ENCODE data around the gene NLGN3. TPM values are rescaled to one million over a fixed set of nuclear protein-coding genes. Genes with fewer than 3 reads are reported as not detected.

Gene NLGN3
- total RNA-seq, 1 donor from 2014 or later = under 0.01 TPM

DNA sequence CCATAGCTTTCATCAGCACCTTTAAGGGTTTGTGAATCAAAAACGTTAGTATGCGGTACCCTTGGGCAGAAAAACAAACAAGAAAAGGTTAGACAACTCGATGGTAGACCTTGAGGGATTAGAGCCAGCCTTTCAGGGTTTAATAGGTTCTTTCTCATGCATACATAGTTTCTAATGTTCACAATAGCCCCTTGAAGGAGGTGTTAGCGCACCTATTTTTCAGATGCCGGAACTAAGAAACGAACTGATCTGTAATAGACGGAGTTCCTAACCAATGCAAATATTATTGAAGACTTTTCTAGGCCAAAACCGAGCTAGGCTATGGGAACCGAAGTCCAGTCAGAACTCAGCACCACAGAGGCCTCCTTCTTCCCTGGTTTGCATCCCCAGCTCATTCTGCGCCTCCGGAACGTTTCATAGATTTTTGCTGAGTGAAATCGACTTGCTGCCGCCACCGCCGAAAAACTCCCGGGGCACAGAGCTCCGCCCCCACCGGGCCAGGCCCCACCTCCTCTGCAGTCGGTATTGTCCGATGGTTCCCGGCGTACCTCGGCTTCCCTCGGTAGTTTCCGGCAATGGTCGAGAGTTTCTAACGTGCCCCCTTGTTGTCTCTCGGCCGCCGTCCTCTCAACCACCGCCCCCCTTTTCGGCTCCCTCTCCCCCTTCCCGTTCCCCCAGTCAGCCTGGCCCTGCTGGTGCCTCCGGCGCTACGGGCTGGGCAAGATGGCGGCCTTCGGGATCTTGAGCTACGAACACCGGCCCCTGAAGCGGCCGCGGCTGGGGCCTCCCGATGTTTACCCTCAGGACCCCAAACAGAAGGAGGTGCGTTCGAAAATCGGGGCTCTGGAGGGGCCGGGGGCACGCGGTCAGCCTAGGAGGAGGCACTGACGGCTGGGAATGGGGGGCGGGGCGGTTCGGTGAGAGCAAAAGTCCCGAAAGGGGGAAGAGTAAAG lies 26.3 kb upstream of the NLGN3 start, which contains the start of gene MED12:
Gene MED12, plus strand, starts transcription at position 565 of the 953 bp plus-strand sequence. Its CDS starts 159 bp downstream, at position 724.
- DNase-seq (ENCODE audit: low read depth in 2 of 2) = peak; percentile 72 to 76

DNA sequence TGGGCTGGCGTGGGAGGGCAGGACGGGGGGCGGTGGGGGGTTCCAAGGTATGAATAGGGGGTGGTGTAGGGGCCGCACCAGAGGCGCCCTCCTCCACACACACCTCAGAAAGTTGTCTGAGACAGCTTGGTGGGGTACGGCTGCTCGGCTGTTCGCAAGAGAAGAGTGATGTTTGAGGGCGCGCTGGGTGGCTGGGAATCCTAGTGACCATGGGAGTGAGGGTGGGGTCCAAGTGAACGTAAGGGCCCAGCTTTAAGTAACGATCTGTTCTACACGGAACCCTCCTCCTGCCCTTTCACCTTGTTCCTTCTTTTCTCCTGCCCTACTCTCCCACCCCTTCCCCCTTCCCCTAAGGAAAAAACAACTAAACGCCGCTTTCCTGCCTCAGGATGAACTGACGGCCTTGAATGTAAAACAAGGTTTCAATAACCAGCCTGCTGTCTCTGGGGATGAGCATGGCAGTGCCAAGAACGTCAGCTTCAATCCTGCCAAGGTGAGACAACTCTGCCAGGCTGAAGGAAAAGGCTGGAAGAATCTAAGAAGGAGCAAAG lies 25.6 kb upstream of the NLGN3 start:
- DNase-seq (ENCODE audit: low read depth in 2 of 2) = peak; percentile 15 to 19

DNA sequence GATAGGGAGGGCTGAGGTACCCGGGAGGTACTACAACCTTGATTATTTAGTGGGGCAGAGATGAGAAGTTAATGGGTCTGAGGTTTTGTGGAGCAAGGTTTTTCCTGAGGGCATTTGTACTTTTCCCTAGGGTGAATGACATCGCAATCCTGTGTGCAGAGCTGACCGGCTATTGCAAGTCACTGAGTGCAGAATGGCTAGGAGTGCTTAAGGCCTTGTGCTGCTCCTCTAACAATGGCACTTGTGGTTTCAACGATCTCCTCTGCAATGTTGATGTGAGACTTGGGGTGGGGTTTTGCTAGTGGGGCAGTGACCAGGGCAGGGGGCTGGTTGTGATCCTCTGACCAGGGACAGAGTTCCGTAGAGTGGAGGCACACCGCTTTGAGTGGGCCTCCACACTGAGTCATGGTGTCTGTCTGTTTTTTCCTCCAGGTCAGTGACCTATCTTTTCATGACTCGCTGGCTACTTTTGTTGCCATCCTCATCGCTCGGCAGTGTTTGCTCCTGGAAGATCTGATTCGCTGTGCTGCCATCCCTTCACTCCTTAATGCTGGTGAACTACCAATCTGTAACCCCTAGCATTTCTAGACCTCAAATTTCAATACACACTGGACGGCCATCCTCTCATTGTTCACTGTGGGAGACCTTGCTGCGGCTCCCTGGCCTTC lies 16.3 kb upstream of the NLGN3 start:
- peak in 1 of 2 donors; percentile 17 for DNase-seq (ENCODE audit: low read depth in 2 of 2)

DNA sequence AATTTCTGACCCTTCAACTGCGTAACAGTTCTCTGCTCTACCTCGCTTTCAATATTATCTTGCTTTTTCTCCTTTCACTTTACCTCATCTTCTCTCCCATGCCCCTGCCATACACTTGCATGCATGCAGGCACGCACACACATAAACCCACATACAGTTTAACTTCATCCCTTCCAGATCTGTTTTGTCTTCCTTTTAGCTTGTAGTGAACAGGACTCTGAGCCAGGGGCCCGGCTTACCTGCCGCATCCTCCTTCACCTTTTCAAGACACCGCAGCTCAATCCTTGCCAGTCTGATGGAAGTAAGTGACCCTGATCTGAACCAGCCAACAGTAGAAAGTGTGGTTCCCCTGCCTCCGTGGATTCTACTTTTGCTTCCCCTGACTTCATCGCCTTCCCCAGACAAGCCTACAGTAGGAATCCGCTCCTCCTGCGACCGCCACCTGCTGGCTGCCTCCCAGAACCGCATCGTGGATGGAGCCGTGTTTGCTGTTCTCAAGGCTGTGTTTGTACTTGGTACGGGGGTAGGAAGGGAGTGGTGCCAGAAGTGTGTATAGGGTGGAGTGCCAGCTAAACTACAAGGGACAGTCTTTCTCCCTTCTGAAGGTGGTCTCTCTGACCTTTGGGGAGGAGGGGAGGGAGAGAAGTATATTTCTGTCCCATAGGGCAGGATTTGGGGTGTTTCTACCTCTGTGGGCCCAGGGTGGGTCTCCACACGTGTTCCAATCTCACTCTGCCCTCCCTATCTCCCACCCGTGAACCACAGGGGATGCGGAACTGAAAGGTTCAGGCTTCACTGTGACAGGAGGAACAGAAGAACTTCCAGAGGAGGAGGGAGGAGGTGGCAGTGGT lies 15.5 kb upstream of the NLGN3 start:
- DNase-seq (ENCODE audit: low read depth in 2 of 2) = peak; percentile 65 to 70

DNA sequence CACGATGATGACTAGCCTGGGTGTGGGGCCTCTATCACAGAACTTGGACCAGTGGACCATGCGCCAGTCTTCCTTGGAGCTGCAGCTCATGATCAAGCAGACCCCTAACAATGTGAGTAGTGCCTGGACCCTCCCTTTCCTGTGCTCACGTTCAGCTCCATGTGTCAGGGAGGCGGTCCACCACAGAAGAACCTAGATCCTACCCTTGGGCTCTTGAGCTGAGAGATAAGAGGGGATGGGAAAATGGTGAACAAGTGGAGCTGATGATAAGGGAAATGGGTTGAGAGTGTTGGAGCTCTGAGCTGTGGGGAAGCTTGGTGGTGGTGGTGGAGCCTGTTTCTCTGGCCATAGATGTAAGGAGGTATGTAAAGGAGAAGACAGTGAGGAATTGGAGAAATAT lies 13.1 kb upstream of the NLGN3 start:
- DNase-seq (ENCODE audit: low read depth in 2 of 2) = no peak

DNA sequence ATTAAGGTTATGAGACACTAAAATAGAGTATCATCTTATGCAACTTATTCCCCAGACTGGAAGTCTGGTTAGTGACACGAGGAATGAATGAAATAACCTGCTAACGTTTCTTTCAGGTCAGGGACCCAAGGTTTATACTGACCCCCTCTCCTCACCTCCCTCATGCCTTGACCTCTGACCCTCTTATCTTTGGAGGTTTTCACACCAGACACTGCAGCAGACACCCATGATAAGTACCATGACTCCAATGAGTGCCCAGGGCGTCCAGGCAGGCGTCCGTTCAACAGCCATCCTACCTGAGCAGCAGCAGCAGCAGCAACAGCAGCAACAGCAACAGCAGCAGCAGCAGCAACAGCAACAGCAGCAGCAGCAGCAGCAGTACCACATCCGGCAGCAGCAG lies 4.2 kb upstream of the NLGN3 start:
- no peak for DNase-seq (ENCODE audit: low read depth in 2 of 2)

DNA sequence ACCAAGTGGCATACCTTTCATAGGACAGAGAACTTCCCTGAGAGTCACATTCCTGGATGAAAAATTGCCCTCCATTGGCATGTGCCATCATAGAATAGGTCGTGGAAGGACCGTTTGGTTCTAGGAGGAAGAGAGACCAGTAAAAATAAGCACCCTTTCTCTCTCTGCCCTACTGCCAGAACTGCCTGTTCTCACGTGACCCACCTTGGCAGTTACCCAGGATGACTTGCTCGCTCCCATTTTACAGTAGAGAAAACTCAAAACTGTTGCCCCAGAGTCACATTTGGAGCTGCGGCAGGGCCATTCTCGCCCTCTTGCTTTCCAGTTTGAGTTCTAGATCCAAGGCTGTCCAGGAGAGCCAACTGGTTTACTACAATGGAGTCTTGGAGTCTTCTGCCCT lies 1.1 kb upstream of the NLGN3 start:
- DNase-seq (ENCODE audit: low read depth in 2 of 2) = peak in 1 of 2 donors; percentile 14

DNA sequence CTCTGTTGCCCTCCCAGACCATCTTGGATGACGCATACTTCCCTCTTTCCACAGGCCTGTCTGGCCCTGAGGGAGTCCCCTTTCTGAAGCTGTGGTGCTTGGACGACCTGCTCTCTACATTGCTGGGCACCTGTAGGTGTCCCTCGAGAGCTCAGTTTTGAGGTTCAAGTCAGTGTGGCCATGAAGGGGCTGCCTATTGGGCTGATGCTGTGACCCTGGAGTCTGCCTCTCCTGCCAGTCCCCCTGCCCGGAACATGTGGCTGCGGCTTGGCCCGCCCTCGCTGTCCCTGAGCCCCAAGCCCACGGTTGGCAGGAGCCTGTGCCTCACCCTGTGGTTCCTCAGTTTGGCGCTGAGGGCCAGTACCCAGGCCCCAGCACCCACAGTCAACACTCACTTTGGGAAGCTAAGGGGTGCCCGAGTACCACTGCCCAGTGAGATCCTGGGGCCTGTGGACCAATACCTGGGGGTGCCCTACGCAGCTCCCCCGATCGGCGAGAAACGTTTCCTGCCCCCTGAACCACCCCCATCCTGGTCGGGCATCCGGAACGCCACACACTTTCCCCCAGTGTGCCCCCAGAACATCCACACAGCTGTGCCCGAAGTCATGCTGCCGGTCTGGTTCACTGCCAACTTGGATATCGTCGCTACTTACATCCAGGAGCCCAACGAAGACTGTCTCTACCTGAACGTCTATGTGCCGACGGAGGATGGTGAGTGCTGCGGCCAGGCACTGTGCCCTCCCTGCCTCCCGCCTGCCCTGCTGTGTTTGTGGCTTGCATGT lies 3.0 kb downstream of the NLGN3 start:
- no peak for DNase-seq (ENCODE audit: low read depth in 2 of 2)

DNA sequence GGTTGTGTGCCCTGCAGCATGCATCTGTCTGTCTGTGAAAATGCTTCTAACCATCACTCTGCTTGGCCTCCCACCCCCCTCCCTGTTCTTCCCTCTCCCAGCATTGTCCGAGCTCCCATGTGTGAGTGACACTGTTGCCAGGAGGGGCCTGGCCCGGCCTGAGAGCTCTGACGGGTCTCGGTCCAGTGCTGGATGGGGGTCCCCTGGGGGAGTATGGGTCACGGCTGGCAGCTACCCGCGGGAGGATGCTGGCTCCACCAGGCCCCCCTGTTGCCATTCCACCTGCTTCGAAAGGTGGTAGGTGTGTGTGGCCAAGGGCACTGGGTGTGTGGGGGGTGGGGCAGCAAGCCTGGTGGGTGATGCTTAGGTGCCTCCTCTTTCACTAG lies 3.6 kb downstream of the NLGN3 start:
- DNase-seq (ENCODE audit: low read depth in 2 of 2) = no peak

DNA sequence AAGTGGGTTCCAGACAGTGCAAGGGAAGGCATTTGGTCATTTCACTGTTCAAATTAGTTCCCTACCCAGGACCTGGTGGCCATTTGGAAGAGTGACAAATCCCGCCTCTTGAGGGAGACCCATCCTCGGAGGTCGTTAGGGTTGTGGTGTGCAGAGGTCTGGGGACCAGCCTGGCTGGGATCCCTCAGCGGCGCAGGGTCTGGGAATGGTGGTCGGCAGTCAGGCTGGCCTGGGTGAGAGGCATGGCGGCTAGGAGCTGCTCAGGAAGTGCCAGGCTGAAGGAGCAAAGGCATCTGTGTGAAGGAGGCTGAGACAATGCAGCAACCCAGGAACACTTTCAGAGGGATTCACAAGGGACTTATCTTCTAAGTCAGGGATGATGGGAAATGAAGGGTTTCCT lies 6.7 kb downstream of the NLGN3 start:
- DNase-seq (ENCODE audit: low read depth in 2 of 2) = no peak

DNA sequence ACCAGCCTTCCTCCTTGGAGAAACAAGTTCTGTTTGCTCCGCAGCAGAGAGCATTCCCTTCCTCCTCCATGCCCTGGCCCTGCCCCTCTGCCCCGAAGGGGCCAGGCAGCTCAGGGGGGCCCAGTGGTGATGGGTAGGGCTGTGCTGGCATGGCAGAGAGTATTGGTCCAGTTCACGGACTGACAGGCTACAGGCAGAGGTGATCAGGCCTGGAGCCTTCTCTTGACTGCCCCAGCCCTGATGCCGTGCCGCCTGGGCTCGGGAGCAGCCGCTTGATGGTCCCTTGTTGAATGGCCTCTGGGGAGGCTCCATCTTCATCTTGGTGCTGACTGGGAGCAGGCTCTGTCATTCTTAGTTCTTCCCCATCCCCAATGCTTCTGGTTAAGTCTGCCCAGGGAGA lies 9.6 kb downstream of the NLGN3 start:
- DNase-seq (ENCODE audit: low read depth in 2 of 2) = no peak

DNA sequence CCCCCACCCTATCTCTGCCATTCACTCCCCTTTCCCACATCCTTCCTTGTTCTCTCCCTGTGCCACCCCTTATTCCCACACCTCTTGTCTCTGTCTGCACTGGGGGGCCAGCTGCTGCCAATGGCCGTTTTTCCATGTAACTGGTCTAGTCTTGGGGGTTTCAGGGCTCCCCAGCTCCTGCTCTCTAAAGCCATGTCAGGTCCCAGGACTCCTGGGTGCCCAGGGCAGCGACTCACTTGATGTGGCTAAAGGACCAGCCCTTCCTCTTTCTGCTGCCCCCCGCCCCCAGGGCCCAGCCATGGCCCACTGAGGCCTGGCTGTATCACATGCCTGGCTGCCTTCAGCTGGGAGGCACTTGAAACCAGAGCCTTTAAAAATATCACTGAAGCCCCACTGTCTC lies 10.0 kb downstream of the NLGN3 start:
- DNase-seq (ENCODE audit: low read depth in 2 of 2) = no peak

DNA sequence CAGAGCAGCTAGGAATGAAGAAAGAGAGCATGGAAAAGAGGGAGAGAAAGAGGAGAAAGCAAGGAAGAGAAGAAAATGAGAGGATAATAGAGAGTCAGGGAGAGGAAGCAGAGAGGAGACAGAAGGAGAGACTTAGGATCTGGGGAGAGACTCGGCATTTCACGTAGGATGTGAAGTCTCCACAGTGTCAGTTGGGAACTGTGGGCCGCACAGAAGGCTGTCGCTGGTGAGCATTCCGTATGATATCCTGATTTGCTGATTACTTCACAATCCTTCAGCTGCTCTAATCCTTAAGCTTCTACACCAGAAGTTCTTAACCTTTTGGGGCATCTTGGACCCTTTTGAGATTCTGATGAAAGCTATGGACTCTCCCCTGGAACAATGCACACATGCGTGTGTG lies 14.0 kb downstream of the NLGN3 start:
- DNase-seq (ENCODE audit: low read depth in 2 of 2) = no peak

DNA sequence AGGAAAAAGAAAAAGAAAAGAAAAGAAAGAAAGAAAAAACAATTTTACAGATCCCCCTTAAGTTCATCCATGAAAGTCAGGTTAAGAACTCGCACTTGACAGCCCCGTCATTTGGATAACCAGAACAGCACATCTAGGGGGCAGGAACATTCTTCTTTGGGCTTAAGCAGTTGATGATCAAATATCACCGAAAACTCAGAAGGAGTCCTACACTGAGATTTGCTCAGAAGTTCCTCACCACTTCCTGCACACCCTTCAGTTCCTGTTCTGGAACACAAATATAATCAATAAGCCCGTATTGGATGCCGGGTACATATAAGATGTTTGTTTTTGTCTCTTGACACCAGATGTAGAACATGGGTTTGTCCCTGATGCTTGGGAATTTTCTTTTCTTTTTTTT lies 14.7 kb downstream of the NLGN3 start:
- DNase-seq (ENCODE audit: low read depth in 2 of 2) = no peak

DNA sequence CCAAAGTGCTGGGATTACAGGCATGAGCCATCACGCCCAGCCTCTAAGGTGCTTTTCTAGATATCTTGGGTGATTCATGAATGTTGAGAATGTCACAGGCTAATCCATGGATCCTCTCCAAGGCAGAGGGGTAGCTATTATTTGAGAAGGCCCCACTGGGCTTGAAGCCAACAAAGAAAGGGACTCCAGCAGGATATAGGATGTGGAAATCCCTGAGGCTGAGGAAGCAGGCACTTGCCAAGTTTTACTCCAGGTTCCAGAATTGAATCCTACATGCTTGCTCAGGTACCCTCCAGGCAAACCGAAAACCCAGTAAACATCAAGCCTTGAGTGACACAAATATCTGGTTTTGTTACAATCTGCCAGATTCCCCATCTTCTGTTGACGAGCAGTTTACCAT lies 15.8 kb downstream of the NLGN3 start:
- DNase-seq (ENCODE audit: low read depth in 2 of 2) = no peak

DNA sequence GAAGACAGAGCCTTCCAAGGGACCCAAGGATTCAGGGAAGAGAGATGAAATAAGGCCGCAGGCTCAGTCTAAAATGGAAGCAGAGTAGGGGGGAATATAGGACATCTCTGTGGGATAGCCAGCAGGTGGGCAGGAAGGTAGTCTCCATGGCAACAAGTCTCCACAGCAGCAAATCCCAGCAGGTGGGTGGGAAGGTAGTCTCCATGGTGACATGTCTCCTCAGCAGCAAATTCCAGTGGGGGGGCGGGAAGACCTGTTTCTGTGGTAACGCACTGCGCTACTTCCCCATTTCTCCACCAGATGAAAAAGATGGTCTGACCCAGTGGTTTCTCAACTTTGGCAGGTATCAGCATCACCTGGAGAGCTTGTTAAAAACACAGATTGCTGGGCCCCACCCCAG lies 18.3 kb downstream of the NLGN3 start:
- DNase-seq (ENCODE audit: low read depth in 2 of 2) = no peak

DNA sequence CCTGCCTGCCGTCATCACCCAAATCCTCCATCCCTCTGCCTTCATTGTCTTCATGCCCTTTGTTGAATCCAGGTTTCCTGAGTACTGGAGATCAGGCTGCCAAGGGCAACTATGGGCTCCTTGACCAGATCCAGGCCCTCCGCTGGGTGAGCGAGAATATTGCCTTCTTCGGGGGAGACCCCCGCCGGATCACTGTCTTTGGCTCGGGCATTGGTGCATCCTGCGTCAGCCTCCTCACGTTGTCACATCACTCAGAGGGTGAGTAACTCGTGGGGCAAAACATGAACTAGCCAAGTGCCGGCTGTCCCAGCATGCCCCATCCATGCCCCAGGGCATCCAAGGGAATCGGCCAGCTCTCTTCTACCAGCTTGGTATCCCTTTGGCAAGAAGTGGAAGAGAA lies 19.4 kb downstream of the NLGN3 start:
- DNase-seq (ENCODE audit: low read depth in 2 of 2) = no peak

DNA sequence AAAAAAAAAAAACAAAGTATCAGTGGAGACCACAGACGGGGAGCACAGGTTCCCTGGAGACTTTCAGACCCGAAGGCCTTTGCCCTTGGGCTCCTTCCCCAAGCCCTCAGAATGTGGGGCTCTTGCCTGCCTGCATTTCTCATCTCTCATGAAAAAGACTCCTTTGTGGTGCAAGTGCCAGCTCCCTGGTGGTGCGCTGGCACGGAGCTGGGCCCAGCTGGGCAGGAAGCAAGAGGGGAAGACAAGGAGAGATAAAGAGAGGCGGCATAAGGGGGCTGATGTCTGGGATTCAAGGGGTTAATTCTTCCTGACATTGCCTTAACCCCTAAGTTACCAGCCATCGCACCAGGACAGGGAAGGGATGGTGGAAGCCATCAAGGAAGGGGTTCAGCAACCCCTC lies 21.8 kb downstream of the NLGN3 start:
- DNase-seq (ENCODE audit: low read depth in 2 of 2) = no peak

DNA sequence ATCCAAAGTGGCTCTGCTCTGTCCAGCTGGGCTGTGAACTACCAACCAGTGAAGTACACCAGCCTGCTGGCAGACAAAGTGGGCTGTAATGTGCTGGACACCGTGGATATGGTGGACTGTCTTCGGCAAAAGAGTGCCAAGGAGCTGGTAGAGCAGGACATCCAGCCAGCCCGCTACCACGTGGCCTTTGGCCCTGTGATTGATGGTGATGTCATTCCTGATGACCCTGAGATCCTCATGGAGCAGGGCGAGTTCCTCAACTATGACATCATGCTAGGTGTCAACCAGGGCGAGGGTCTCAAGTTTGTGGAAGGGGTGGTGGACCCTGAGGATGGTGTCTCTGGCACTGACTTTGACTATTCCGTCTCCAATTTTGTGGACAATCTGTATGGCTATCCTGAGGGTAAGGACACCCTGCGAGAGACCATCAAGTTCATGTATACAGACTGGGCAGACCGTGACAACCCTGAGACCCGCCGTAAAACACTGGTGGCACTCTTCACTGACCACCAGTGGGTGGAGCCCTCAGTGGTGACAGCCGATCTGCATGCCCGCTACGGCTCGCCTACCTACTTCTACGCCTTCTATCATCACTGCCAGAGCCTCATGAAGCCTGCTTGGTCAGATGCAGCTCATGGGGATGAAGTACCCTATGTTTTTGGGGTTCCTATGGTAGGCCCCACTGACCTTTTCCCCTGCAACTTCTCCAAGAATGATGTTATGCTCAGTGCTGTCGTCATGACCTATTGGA lies 22.6 kb downstream of the NLGN3 start:
- DNase-seq (ENCODE audit: low read depth in 2 of 2) = no peak

DNA sequence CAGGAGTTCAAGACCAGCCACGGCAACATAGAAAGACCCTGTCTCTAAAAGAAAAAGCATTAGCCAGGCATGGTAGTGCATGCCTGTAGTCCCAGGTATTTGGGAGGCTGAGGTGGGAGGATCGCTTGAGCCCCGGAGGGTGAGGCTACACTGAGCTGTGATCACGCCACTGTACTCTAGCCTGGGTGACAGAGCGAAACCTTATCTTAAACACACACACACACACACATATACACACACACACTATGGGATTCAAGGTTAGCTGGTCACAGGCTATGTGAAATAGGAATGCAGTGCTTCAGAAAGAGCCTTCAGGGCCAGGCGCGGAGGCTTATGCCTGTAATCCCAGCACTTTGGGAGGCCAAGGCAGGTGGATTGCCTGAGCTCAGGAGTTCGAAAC lies 23.5 kb downstream of the NLGN3 start:
- no peak for DNase-seq (ENCODE audit: low read depth in 2 of 2)
